H1 (cell line): ENCODE results near the gene PKM. TPM values are rescaled to one million over a fixed set of nuclear protein-coding genes. Genes with fewer than 3 reads are reported as not detected.

Experiments used
- PHF8 ChIP-seq: fragments of 200-600 bp; sonication (generic); conservative IDR thresholded peaks from 2 replicates; pipeline ENCODE4 v1.7.1; 2012; ENCODE audit warnings: low read depth, mild to moderate bottlenecking, inconsistent platforms, low read length, moderate library complexity
- TAF1 ChIP-seq: IDR thresholded peaks from 2 replicates; pipeline ENCODE4 v1.6.1; 2011; ENCODE audit warnings: mild to moderate bottlenecking, low read depth, low read length
- TBP ChIP-seq: IDR thresholded peaks from 2 replicates; pipeline ENCODE4 v1.6.1; 2011; ENCODE audit warnings: low read depth, low read length, improper control_type of control experiment
- polyA plus RNA-seq, 7 experiments: library from polyadenylated mRNA; depleted of rRNA in 3 of 7; stranded (reverse) in 5 of 7; unstranded in 2 of 7; fragments of >200 nt in 5 of 7; fragments of 200-250 nt in 2 of 7; gene quantifications; 1 replicate in 5 of 7; 2 replicates in 1 of 7; 4 replicates in 1 of 7; pipeline versions ENCODE4 v1.2.1 to v1.2.3, GENCODE V29; 2011 to 2013; ENCODE audit warnings: missing spikeins in 2 of 7, mixed read lengths in 2 of 7
- total RNA-seq: library from RNA; stranded (reverse); fragmentation: NEBNext Ultra II Directional; extraction: Animal tissue kit (Norgen Biotek cat#: 25700); gene quantifications from 2 replicates; pipeline ENCODE4 v1.2.1, GENCODE V29; 2021

PKM gene
- total and polyA plus RNA-seq, 2 of the 8 experiments (the other 6 are each of a cell fraction or from before 2014, with no cell fraction given): 780 to 856 TPM

DNA sequence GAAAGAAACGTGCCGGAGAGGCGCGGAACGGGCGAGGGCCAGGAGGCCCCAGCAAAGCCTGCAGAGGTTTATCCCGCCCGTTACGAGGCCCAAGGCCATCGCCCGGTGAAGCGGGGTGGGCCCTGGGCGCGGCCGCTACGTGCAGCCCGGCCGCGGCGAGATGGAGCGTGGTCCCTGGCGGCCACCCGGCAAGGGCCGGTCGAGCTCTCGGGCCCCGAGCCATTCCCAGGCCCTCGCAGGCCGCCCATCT is 1.1 kb downstream of the PKM start (continued):
- TF ChIP-seq PHF8 (no peak), TAF1 (no peak), TBP (no peak)
- TF ChIP-seq, all 59 proteins: peak for 0
